Bronchial epithelial cell (primary cell): Measurements from ENCODE around the gene LIN7A. TPM values are rescaled to one million over a fixed set of nuclear protein-coding genes. Genes with fewer than 3 reads are reported as not detected.

ENCODE experiments used
- DNase-seq: peaks from one replicate; pipeline ENCODE4 v3.0.0-alpha.2; 2010; ENCODE audit warnings: low read depth
- FAIRE-seq: peaks from 2 replicates; lab custom pipeline; 2011; peaks lifted over from hg19 to GRCh38; lab: Jason Lieb, UNC
- H3K27me3 ChIP-seq: 2 replicates; pipeline ENCODE4 v1.5.1; 2011; ENCODE audit warnings: low read length; ENCODE audit not compliant: control insufficient read depth, insufficient read depth
- H3K36me3 ChIP-seq: 2 replicates; pipeline ENCODE4 v1.5.1; 2011; ENCODE audit warnings: low read length; ENCODE audit not compliant: control insufficient read depth, insufficient read depth
- H3K4me3 ChIP-seq: 2 replicates; pipeline ENCODE4 v1.5.1; 2011; ENCODE audit warnings: mild to moderate bottlenecking, low read depth, low read length, control low read depth
- total RNA-seq: library from RNA; depleted of rRNA; stranded (reverse); fragments of >200 nt; gene quantifications from 2 replicates; pipeline ENCODE4 v1.2.1, GENCODE V29; 2014
- TF ChIP-seq, protein P1 (sequence below): IDR thresholded peaks from 2 replicates; pipeline ENCODE4 v1.5.1; 2011; ENCODE audit warnings: mild to moderate bottlenecking, moderate library complexity, low read length, control low read depth, inconsistent platforms; ENCODE audit not compliant: insufficient read depth, severe bottlenecking

LIN7A gene, protein sequence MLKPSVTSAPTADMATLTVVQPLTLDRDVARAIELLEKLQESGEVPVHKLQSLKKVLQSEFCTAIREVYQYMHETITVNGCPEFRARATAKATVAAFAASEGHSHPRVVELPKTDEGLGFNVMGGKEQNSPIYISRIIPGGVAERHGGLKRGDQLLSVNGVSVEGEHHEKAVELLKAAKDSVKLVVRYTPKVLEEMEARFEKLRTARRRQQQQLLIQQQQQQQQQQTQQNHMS
- under 0.01 TPM in 1 of 2 replicates, not detected in the other for total RNA-seq

DNA sequence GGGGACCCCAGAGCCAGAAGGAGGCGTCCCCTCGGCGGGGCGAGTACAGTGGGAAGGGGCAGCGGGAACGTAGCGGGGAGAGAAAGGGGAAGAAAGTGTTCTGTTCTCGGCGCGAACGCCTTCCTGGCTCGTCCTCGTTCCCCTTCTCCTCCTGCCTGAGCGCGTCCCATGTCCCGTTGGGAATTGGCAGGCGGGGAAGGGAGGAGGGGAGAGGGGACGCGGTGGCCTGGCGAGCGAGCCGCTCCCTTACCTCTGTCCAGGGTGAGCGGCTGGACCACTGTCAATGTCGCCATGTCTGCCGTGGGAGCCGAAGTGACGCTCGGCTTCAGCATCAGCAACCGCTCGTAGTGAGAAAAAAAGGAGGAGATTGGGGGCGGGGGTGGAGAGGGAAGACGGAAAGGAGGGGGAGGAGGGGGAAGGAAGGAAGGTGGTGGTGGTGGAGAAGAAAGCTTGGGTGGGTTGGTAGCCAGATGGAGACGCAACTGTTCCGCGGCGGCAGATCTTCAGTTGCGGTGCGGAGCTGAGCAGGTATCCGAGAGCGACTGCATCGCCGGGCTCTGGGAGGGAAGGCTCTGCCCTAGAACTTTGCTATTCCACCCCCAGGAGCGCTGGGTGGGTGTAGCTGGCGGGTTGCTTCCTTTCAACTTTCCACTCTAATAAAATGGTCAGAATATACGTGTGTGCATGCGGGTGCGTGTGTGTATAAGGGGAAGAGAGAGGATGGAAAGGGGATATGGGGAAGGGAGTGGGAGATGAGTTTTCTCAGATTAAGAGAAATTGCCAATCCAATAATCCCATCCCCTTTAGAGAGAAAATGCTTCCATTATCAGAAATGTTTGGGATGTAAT lies at the start of gene LIN7A:
TSS of gene LIN7A (minus strand) at position 544 of the 848 bp plus-strand sequence. CDS start at position 332, 212 bp downstream.
- Histone ChIP-seq H3K36me3 (no peaks in the 10 kb centered on the region), H3K27me3 (peaks cover 7% of the 10 kb centered on the region), H3K4me3 (peak within 1 kb of the TSS; percentile 27)
- TF ChIP-seq, protein P1, sequence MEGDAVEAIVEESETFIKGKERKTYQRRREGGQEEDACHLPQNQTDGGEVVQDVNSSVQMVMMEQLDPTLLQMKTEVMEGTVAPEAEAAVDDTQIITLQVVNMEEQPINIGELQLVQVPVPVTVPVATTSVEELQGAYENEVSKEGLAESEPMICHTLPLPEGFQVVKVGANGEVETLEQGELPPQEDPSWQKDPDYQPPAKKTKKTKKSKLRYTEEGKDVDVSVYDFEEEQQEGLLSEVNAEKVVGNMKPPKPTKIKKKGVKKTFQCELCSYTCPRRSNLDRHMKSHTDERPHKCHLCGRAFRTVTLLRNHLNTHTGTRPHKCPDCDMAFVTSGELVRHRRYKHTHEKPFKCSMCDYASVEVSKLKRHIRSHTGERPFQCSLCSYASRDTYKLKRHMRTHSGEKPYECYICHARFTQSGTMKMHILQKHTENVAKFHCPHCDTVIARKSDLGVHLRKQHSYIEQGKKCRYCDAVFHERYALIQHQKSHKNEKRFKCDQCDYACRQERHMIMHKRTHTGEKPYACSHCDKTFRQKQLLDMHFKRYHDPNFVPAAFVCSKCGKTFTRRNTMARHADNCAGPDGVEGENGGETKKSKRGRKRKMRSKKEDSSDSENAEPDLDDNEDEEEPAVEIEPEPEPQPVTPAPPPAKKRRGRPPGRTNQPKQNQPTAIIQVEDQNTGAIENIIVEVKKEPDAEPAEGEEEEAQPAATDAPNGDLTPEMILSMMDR = no peak
- no peak for FAIRE-seq
- DNase-seq = no peak

DNA sequence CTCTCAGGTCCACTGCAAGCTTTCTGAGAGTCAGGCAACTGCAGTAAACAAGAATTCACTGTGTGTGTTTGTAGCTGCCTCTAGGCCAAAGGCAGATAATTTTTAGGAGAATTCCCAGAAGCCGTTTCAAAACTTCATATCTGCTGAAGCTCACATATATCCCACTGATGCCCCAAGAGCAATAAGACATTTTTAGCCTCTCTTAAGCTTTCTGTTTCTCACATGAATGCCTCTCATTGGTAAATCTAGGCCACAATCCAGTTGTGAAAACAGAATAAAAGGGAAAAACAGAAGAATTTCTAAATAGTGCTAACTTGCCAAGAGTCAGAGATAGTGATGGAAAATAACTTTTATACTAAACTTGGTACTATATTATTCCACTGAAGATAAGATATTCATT lies 48.5 kb upstream of the LIN7A start:
- Histone ChIP-seq H3K27me3 (no peaks in the 10 kb centered on the region), H3K36me3 (no peaks in the 10 kb centered on the region), H3K4me3 (no peak overlapping the region)
- TF ChIP-seq, protein P1 = no peak
- FAIRE-seq (no peak), DNase-seq (no peak)

DNA sequence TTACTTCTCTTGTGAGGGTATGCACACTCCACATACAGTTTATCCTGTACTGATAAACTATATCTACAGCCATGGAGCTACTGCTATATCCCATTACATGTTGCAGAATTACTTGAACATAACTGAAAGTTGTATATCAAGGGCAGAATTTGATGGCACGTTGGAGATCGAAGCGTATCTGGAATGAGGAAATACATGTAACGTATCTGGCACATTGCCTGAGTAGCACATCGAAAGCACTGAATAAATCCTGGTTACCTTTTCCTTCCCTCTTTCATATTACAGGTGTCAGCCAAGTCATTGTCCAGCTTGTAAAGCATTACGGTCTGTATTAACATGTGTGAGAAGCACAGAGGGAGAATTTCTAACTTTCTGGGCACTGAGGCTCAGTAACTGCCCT lies 42.1 kb upstream of the LIN7A start:
- DNase-seq (peak; percentile 19), FAIRE-seq (no peak)
- Histone ChIP-seq H3K36me3 (no peaks in the 10 kb centered on the region), H3K4me3 (no peak overlapping the region), H3K27me3 (no peaks in the 10 kb centered on the region)
- TF ChIP-seq, protein P1 = no peak

DNA sequence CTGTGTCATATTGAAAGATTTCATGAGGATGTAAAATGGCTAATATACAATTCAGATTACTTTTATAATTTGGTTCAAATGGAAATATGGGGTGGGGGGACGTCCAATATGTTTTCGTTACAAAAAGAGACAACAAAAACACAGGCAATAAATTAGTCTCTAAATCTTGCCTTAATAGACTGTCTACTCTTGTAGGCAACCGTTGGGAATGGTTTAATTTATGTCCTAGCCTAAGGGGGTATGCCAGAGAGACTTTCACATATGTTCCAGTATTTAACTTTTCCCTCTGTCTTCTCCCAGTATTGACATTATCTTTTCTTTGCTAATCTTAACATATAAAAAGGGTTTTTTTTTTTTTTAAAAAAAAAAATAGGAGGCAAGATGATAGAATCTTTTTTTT lies 41.5 kb upstream of the LIN7A start:
- Histone ChIP-seq H3K27me3 (no peaks in the 10 kb centered on the region), H3K36me3 (no peaks in the 10 kb centered on the region), H3K4me3 (no peak overlapping the region)
- TF ChIP-seq, protein P1 = no peak
- FAIRE-seq (no peak), DNase-seq (no peak)

DNA sequence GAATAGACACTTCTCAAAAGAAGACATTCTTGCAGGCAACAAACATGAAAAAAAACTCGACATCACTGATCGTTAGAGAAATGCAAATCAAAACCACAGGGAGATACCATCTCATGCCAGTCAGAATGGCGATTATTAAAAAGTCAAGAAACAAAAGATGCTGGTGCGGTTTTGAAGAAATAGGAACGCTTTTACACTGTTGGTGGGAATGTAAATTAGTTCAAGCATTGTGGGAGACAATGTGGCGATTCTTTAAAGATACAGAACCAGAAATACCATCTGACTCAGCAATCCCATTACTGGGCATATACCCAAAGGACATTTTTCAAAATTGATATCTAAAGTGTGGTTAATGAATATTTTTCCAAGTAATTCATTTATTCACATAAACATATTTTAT lies 39.6 kb upstream of the LIN7A start:
- TF ChIP-seq, protein P1 = no peak
- Histone ChIP-seq H3K36me3 (no peaks in the 10 kb centered on the region), H3K27me3 (no peaks in the 10 kb centered on the region), H3K4me3 (no peak overlapping the region)
- DNase-seq = no peak
- FAIRE-seq = no peak
